HG02623 (cell line): Measurements from ENCODE around the gene LSP1.

ENCODE experiments used
- ATAC-seq: cut with Tn5 transposase; IDR thresholded peaks from one replicate; pipeline ENCODE4 v1.9.1; 2021; ENCODE audit warnings: moderate library complexity; ENCODE audit not compliant: unreplicated experiment

The LSP1 gene

GRCh38 chr11:1888347-1888753 lies 35.5 kb downstream of the LSP1 start:
- ATAC-seq, result no peak

GRCh38 chr11:1888811-1889210 lies 35.9 kb downstream of the LSP1 start:
- no peak for ATAC-seq

GRCh38 chr11:1889224-1889930 lies 36.5 kb downstream of the LSP1 start:
- ATAC-seq, result no peak

GRCh38 chr11:1889941-1890855 lies 37.3 kb downstream of the LSP1 start:
- ATAC-seq, result no peak

- no peak for ATAC-seq
Measured at GRCh38 chr11:1890856-1891830, 38.3 kb downstream of the LSP1 start.

DNA sequence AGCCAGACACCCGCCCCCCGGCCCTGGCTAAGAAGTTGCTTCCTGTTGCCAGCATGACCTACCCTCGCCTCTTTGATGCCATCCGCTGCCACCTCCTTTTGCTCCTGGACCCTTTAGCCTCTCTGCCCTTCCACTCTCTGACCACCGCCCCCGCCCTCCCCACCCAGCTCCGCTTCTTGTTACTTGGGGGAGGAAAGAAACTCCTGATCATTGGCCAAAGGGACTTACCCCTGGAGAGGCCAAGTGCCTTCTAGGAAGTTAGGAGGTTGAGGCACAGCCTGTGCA lies 38.9 kb downstream of the LSP1 start, which contains the start of gene PRR33:
Gene PRR33 (minus strand): TSS at position 65 of the 285 bp plus-strand sequence. CDS start 1,311 bp downstream, outside the sequence.
- ATAC-seq, result no peak

DNA sequence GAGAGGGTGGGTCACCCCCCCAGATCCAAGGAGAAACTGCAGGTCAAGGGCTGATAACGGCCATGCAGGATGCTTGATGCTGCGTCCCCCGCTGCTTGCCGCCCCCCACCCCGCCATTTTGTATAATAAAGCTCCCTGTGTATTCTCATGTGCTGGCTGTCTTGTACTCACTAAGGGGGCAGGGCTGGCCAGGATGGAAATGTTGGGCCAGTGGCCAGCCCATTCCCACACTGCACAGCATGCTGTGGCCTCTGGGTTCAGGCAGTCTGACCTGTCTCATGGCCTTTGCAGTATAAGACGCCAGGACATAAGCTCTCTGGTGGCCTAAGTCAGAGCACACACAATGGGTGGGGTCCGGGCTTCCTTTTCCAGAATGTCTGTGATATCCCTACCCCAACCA lies 39.2 kb downstream of the LSP1 start:
- no peak for ATAC-seq

DNA sequence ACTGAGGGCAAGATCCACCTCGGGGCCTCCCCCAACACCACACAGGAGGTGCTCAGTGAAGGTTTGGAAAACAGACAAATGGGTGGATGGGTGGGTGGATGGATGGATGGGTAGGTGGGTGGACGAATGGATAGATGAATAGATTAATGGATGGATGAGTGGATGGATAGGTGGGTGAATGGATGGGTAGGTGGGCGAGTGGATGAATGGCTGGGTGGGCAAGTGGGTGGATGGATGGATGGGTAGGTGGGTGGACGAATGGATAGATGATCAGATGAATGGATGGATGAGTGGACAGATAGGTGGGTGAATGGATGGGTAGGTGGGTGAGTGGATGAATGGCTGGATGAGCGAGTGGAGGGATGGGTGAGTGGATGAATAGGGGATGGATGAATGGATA lies 39.7 kb downstream of the LSP1 start:
- ATAC-seq, result no peak

DNA sequence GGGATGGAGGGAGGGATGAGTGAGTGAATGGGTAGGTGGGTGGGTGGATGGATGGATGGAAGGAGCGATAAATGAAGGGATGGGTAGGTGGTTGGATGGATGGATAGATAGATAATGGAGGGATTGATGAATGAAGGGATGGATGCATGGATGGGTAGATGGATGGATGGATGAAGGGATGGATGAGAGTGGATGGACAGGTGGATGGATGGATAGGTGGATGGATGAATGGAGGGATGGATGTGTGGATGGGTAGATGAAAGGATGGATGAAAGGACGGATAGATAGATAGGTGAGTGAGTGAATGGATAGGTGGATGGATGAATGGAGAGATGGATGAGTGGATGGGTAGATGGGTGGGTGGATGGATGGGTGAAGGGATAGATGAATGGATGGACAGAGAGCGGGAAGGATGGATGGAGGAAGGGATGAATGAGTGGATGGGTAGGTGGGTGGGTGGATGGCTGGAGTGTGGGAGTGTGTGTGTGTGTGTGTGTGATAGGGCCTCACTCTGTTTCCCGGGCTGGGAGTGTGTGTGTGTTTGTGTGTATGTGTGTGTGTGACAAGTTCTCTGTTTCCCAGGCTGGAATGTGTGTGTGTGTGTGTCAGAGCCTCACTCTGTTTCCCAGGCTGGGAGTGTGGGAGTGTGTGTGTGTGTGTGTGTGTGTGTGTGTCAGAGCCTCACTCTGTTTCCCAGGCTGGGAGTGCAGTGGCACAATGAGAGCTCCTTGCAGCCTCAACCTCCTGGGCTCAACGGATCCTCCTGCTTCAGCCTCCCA lies 40.9 kb downstream of the LSP1 start:
- ATAC-seq, result no peak

DNA sequence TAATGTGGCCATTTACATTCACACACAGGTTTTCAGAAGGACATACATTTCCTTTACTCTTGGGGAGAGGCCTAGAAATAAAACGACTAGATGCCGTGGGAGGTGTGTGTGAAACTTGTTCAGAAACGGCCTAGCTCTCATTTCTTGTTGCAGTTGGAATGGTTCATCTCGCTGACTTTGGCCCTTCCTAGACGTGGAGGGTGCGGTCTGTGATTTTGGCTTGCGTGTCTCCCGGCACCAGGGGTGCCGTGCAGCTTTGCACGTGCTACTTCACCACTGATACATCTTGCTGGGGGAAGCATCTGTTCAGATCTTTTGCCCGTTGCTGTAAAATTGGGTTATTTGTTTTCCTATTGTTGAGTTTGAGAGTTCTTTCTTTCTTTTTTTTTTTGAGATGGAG lies 41.9 kb downstream of the LSP1 start:
- no peak for ATAC-seq

GRCh38 chr11:1896468-1896867 lies 43.6 kb downstream of the LSP1 start:
- no peak for ATAC-seq

DNA sequence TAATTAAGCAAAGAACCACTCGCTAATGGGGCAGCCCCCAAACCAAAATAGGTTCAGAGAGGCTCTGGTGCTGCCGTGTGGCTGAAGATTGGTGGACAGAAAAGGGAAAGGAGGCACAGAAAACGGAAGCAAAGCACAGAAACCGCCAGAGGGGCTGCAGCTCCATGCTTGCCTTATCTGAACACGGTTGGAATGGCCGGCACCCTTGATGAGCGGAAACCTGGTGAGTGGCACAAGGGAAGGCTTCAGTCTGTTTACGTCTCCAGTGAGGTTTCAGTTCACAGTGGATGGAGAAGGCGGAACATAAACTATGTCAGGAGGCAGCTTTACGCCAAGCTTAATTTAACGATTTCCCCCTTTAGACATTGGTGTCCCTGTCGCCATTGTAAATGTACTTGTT lies 44.0 kb downstream of the LSP1 start:
- no peak for ATAC-seq

- ATAC-seq, result no peak
Measured at GRCh38 chr11:1899090-1899489, 46.2 kb downstream of the LSP1 start.

DNA sequence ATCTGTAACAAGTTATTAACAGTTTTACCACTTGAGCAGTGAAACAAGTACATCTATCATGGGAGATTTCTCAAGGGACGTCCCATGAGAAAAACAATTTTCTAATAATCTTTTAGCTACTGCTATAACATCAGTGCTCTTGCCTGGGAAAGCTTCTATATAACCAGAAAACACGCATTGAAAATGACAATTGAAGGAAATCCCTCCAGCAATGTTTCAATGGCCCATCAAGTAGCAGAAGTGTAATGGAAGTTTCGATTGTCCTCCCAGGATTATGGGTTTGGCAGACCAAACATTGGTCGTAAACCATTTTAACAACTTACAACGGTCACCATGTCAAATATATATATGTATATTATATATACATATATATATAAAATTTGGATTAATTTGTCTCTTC lies 46.8 kb downstream of the LSP1 start:
- ATAC-seq, result no peak

DNA sequence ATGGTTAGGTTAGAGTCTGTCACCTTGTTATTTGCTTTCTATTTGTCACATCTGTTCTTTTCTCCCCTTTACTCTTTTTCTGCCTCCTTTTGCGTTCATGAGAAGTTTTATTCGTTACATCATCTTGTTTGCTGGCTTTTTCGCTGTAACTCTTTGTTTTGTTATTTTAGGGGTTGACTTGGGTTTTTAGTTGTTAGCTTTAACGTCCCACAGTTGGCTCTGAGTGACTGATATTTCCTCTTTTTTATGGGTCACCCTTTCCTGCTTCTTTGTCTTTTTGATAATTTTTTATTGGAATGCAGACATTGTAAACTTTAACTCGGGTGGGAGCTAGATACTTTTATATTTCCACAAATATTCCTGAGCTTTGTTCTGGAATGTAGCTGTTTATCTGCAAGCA lies 53.3 kb downstream of the LSP1 start:
- no peak for ATAC-seq

DNA sequence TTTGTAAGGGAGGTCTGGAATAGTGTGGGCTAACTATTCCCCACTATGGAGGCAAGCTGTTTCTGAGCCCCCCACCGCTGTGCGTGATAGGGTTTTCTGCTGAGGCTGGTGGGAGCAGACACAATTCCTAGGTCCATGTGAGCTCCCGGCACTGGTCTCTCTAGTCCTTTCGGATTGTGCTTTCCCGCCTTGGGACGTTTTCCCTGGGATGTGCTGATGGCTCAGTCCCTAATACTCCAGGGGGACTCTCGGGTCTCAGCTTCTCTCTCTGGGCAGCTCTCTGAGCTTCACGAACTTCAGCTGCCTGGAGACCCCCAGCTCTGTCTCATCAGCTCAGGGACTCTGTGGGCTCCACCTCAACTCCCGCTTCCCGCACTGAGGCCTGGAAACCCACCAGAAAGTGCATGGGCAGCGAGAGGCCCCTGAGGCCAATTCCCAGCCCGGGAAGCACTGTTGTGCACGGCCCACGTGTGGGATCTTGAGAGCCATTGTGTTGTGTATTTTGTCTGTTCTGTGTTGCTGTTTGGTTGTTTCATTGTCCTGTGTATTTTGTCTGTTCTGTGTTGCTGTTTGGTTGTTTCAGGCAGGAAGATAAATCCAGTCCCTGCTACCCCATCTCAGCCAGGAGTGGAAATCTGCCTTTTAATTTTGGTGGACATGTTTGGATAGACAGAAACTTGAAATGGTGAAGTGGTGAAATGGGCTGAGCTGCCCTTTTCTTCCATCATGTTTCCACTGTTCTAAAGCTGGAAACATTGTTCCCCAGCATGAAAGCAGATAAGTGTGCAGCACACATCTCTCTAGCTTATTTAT lies 53.9 kb downstream of the LSP1 start:
- ATAC-seq, result no peak

- ATAC-seq, result no peak
Measured at GRCh38 chr11:1908618-1909017, 55.7 kb downstream of the LSP1 start.

DNA sequence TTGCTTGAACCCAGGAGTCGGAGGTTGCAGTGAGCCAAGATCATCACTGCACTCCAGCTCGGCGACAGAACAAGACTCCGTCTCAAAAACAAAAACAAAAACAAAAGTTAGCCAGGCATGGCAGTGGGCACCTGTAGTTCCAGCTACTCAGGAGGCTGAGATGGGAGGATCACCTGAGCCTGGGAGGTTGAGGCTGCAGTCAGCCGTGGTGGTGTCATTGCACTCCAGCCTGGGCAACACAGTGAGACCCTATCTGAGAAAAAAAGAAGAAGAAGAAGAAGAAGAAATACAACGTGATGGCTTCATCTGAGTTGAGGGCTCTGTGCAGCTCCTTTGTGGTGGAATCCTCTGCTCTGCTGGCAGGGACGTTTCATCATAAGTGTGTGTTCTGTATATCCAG lies 56.6 kb downstream of the LSP1 start:
- no peak for ATAC-seq

DNA sequence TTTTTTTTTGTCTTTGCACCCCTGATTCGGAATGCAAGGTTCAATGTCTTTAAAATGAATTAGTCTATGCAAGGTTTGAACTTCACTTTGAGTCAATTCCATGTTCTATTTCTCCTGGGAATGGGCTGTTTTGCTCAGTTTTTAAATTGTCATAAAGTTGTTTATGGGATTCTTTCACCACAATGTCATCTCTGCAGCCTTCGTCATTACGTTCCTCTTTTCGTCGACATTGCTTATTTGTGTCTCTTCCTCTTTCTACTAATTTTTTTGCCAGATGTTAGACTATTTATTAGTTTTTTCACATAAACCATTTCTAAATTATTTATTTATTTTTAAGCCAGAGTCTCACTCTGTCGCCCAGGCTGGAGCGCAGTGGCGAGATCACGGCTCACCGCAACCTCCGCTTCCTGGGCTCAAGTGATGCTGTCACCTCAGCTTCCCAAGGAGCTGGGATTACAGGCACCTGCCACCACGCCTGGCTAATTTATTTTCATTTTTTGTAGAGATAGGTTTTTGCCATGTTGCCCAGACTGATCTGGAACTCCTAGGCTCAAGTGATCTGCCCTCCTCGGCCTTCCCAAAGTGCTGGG lies 59.5 kb downstream of the LSP1 start:
- ATAC-seq, result no peak
